Ovary (tissue), 9 donors: ENCODE measurements around the gene MRPS31. TPM values are rescaled to one million over a fixed set of nuclear protein-coding genes. Genes with fewer than 3 reads are reported as not detected.

Experiments
- DNase-seq, 5 donors: peaks; one replicate each; pipeline ENCODE4 v3.0.0-alpha.2; 2019 to 2020
- H3K27ac ChIP-seq, 2 donors: fragments of 200-600 bp; one replicate each; pipeline versions ENCODE4 v1.5.1 to v1.8.0; 2019 to 2022
- H3K27me3 ChIP-seq: fragments of 200-600 bp; one replicate; pipeline ENCODE4 v1.8.0; 2022
- H3K36me3 ChIP-seq: fragments of 200-600 bp; sonication (generic); one replicate; pipeline ENCODE4 v1.5.1; 2019
- H3K4me1 ChIP-seq: one replicate; pipeline ENCODE4 v1.8.1; 2013; ENCODE audit warnings: mild to moderate bottlenecking, moderate library complexity; ENCODE audit not compliant: insufficient read depth
- H3K4me3 ChIP-seq: fragments of 200-600 bp; sonication (generic); one replicate; pipeline ENCODE4 v1.5.1; 2017
- H3K9me3 ChIP-seq, 2 donors: fragments of 200-600 bp in 1 of 2; sonication (generic) in 1 of 2; one replicate each; pipeline versions ENCODE4 v1.5.1 to v1.8.1; 2013 to 2019; ENCODE audit warnings: mild to moderate bottlenecking in 1 of 2, moderate library complexity in 1 of 2
- EP300 ChIP-seq: sonication (generic); formaldehyde crosslinking; IDR thresholded peaks from one replicate; pipeline ENCODE4 v1.6.1; 2017; ENCODE audit warnings: antibody characterized with exemption
- POLR2A ChIP-seq: fragments of 450-650 bp; IDR thresholded peaks from one replicate; pipeline ENCODE4 v1.6.1; 2017; ENCODE audit warnings: antibody characterized with exemption, mild to moderate bottlenecking, moderate library complexity
- WGBS, 3 donors: extraction: QIAGEN DNeasy Blood & Tissue Kit in 1 of 3; methylation state at CpG; one replicate each; pipeline versions ENCODE4 v1.1.5 to v1.1.7; 2013 to 2017; 5-methylcytosine and 5-hydroxymethylcytosine counted together
- intact Hi-C, 4 donors: fragments of 100-400 bp; cut with DNase I; formaldehyde crosslinking; loops; one replicate each; pipeline versions ENCODE4 v1.11.0 to v1.15.1; 2022 to 2023
- polyA plus RNA-seq, 2 donors: library from polyadenylated mRNA; stranded (reverse); fragments of 200-250 nt in 1 of 2; fragments of 350-450 nt in 1 of 2; fragmentation: Illumina TruSeq in 1 of 2; extraction: RNeasy Lipid Tissue Mini Kit (QIAGEN cat#74804) in 1 of 2; gene quantifications; one replicate each; pipeline ENCODE4 v1.2.3, GENCODE V29; 2013 to 2014
- total RNA-seq, 7 donors: library from RNA; depleted of rRNA in 2 of 7; stranded (reverse); fragments of >200 nt in 2 of 7; fragmentation: NEBNext Ultra II Directional in 3 of 7; extraction: Animal tissue kit (Norgen Biotek cat#: 25700) in 3 of 7; gene quantifications; one replicate each; pipeline versions ENCODE4 v1.1.0 to v1.2.4, GENCODE V29; 2016 to 2023
- TF ChIP-seq, protein P1 (sequence below), 3 donors: fragments of 450-650 bp in 2 of 3; fragments of 200-600 bp in 1 of 3; IDR thresholded peaks; one replicate each; pipeline versions ENCODE4 v1.5.1 to v1.8.0; 2016 to 2022; ENCODE audit warnings: antibody characterized with exemption in 3 of 3, mild to moderate bottlenecking in 1 of 3
- donor health status: DM: no; HTN: no; CAD: no; lungs with moderate emphysema.
- donor health status: DM: no; HTN: no; CAD: no.
- donor health status: Bipolar disorder and iron deficiency.
- donor health status: DM: yes; HTN: yes; CAD: no.
- donor health status: DM: no; HTN: no; CAD: no.
- donor health status: DM: yes; HTN: yes; CAD: no.

MRPS31 gene
- total and polyA plus RNA-seq, 9 donors = 17.2 to 27.1 (median 21.1) TPM

DNA sequence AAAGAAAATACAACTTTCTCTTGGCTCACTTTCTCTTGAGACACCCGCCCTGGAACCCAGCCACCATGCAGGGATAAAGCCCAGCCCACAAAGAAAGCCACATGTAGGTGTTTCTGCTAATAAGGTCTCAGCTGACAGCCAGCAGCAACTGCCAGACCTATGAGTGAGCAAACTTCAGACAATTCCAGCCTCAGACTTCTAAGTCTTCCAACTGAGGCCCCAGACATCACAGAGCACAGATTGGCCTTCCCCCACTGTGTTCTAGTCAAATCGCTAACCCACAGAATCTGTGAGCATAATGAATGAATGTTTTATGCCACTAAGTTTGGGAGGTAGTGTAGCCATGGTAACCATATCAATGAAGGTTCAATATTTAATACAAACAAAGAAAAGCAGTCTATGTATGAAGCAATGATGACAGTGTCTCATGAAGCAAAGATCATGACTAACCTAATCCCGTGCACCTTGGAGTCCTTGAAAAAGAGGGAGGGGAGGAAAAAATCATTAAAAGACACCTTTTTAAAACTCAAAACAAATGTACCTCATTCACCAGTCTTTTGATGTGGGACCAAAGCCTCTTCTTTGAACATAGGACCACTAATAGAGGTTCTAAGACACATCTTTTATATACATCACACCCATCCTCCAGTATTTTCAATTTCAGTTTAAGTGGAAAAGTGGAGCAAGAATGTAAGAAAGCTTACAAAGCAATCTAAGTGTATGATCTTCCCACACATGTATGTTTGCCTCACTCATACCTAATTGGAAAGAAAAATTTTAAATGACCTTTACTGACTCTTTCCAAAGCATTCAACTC lies 6.2 kb downstream of the MRPS31 start:
- intact Hi-C loops = no loop called here
- WGBS, 3 donors = 69 to 73% (median 72%) methylated on average over 3 of the region's 3 CpGs
- Histone ChIP-seq H3K9me3 (no peaks in the 10 kb centered on the region), H3K4me1 (peaks cover 1% of the 10 kb centered on the region), H3K36me3 (no peaks in the 10 kb centered on the region), H3K4me3 (no peak overlapping the region), H3K27me3 (no peaks in the 10 kb centered on the region), H3K27ac (no peak overlapping the region)
- TF ChIP-seq, protein P1, sequence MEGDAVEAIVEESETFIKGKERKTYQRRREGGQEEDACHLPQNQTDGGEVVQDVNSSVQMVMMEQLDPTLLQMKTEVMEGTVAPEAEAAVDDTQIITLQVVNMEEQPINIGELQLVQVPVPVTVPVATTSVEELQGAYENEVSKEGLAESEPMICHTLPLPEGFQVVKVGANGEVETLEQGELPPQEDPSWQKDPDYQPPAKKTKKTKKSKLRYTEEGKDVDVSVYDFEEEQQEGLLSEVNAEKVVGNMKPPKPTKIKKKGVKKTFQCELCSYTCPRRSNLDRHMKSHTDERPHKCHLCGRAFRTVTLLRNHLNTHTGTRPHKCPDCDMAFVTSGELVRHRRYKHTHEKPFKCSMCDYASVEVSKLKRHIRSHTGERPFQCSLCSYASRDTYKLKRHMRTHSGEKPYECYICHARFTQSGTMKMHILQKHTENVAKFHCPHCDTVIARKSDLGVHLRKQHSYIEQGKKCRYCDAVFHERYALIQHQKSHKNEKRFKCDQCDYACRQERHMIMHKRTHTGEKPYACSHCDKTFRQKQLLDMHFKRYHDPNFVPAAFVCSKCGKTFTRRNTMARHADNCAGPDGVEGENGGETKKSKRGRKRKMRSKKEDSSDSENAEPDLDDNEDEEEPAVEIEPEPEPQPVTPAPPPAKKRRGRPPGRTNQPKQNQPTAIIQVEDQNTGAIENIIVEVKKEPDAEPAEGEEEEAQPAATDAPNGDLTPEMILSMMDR (IDR thresholded peaks at IDR 0.05) = no peak
- no peak for TF ChIP-seq EP300
- TF ChIP-seq POLR2A = no peak
- no peak for DNase-seq

DNA sequence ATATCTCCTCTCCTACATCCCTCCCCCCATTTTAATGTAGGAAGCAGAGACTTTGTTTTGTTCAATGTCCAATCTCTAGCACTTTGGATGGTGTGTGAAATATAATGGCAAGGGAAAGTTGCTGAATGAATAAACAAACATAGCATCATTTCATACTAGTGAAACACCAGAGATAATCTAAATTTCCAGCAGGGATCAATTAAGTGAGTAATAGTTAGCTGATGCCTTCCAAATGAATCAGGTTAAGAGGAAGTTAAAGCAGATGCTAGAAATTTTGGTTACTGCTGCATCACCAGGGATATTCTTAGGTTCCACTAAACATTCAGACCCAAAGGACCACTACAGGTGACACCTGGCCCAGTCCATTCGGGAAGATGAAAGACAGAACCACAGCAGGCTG lies 8.1 kb downstream of the MRPS31 start:
- Histone ChIP-seq H3K4me3 (no peak overlapping the region), H3K36me3 (no peaks in the 10 kb centered on the region), H3K27ac (no peak overlapping the region), H3K4me1 (peaks cover 1% of the 10 kb centered on the region), H3K9me3 (no peaks in the 10 kb centered on the region), H3K27me3 (no peaks in the 10 kb centered on the region)
- WGBS, 3 donors = 75 to 96% (median 92%) methylated on average over 1 of the region's 1 CpG
- no peak for TF ChIP-seq POLR2A
- TF ChIP-seq EP300 = no peak
- TF ChIP-seq, protein P1 (IDR thresholded peaks at IDR 0.05) = no peak
- no peak for DNase-seq
- intact Hi-C loops = no loop called here

DNA sequence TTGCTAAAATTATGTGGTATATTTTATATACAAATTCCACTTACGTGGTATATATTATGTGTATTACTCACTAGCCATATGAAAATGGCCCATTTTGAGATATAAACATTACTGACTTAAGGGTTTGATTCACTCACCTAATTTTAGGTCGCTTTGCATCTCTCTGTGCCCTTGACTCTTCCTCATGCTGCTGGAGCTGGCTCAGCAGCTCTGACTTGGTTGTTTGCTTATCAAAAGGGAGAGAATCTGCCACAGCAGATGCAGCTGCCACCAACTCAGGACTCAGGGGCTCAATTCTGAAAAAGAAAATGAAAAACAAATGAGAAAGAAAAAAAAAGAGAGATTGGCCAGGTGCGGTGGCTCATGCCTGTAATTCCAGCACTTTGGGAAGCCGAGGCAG lies 12.2 kb downstream of the MRPS31 start:
- H3K36me3 ChIP-seq = no peaks in the 10 kb centered on the region
- WGBS, 3 donors = 94 to 96% (median 94%) methylated on average over 4 of the region's 4 CpGs
- intact Hi-C loops = no loop called here
- no peaks in the 10 kb centered on the region for H3K9me3 ChIP-seq
- no peak for DNase-seq
- no peaks in the 10 kb centered on the region for H3K4me1 ChIP-seq
- TF ChIP-seq EP300 = no peak
- no peak for TF ChIP-seq POLR2A
- TF ChIP-seq, protein P1 (IDR thresholded peaks at IDR 0.05) = no peak
- no peak overlapping the region for H3K27ac ChIP-seq
- H3K4me3 ChIP-seq = no peak overlapping the region
- no peaks in the 10 kb centered on the region for H3K27me3 ChIP-seq

DNA sequence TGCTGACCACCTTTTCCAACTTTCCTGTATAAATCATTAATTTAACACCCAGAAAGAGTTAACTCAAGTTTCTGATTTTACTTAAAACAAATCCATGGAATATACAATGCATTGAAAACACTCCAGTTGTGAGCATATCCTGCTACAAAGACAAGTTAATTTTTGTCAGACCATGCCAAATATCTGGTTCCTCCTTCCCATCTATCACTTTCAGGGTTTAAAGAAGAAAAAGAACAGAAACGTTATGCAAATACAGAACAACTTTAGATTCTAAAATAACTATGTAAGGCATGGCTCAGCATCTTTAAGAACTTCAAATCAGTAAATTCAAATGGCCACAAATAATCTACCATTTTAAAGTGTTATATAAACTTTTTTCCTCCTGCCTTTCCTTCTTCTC lies 14.9 kb downstream of the MRPS31 start:
- no peaks in the 10 kb centered on the region for H3K9me3 ChIP-seq
- no peaks in the 10 kb centered on the region for H3K36me3 ChIP-seq

More for the DNA sequence above, 14.9 kb downstream of the MRPS31 start:
- 38 to 40% (median 38%) methylated on average over 1 of the region's 1 CpG for WGBS, 3 donors
- DNase-seq = no peak
- TF ChIP-seq, protein P1 (IDR thresholded peaks at IDR 0.05) = no peak
- TF ChIP-seq POLR2A (no peak), EP300 (no peak)
- no peak overlapping the region for H3K27ac ChIP-seq
- H3K4me3 ChIP-seq = no peak overlapping the region
- intact Hi-C loops = no loop called here
- H3K27me3 ChIP-seq = no peaks in the 10 kb centered on the region
- H3K4me1 ChIP-seq = no peaks in the 10 kb centered on the region
